Endothelial cell (in vitro differentiated cells): ENCODE results near the gene DOCK3. TPM values are rescaled to one million over a fixed set of nuclear protein-coding genes. Genes with fewer than 3 reads are reported as not detected.

Experiments
- DNase-seq: peaks from one replicate; pipeline ENCODE4 v3.0.0; 2021; ENCODE audit warnings: low spot score
- H3K27ac Mint-ChIP-seq: one replicate; pipeline ENCODE4 v1.8.0; 2021; ENCODE audit warnings: mixed read lengths, inconsistent platforms; ENCODE audit not compliant: unreplicated experiment
- H3K27me3 Mint-ChIP-seq: one replicate; pipeline ENCODE4 v1.8.0; 2021; ENCODE audit warnings: mild to moderate bottlenecking, moderate library complexity, mixed read lengths, inconsistent platforms; ENCODE audit not compliant: unreplicated experiment
- H3K36me3 Mint-ChIP-seq: one replicate; pipeline ENCODE4 v1.8.0; 2021; ENCODE audit warnings: mild to moderate bottlenecking, low read depth, mixed read lengths, inconsistent platforms; ENCODE audit not compliant: unreplicated experiment
- H3K4me1 Mint-ChIP-seq: one replicate; pipeline ENCODE4 v1.8.0; 2021; ENCODE audit warnings: mild to moderate bottlenecking, mixed read lengths, inconsistent platforms; ENCODE audit not compliant: unreplicated experiment
- H3K4me3 Mint-ChIP-seq: one replicate; pipeline ENCODE4 v1.8.0; 2021; ENCODE audit warnings: mild to moderate bottlenecking, mixed read lengths, inconsistent platforms; ENCODE audit not compliant: unreplicated experiment
- H3K9me3 Mint-ChIP-seq: one replicate; pipeline ENCODE4 v1.8.0; 2021; ENCODE audit warnings: mixed read lengths, inconsistent platforms; ENCODE audit not compliant: unreplicated experiment
- total RNA-seq: library from RNA; stranded (reverse); fragmentation: NEBNext Ultra II Directional; extraction: Animal tissue kit (Norgen Biotek cat#: 25700); gene quantifications from one replicate; pipeline ENCODE4 v1.2.1, GENCODE V29; 2021; ENCODE audit not compliant: unreplicated experiment
- TF ChIP-seq, protein P1 (sequence below): fragments of 200-600 bp; sonication (generic); IDR thresholded peaks from one replicate; pipeline ENCODE4 v1.5.0; 2021; ENCODE audit warnings: antibody characterized with exemption; ENCODE audit not compliant: unreplicated experiment

Gene DOCK3
- total RNA-seq, 1 donor from 2014 or later = 1.3 TPM

DNA sequence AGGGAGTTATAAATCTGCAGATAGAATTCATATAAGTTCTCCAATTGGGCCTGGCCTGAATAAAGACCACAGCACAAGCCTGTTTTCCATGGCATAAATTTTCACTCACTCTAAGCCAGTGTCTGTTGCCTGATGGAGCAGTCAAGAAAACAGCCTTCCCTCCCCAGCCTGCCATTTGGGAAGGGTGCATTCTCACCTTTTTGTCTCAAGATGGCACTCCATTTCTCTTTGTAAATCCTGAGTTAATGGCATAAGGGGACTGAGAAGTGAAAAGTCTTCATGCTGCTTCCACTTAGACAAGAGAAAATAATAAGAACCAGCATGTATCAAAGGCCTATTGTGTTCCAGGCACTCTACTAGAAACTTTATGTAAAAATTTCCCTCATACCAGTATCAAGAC lies 594.7 kb downstream of the DOCK3 start:
- H3K27me3 Mint-ChIP-seq = no peaks in the 10 kb centered on the region
- DNase-seq = no peak
- H3K9me3 Mint-ChIP-seq = no peaks in the 10 kb centered on the region
- no peak overlapping the region for H3K27ac Mint-ChIP-seq
- TF ChIP-seq, protein P1, sequence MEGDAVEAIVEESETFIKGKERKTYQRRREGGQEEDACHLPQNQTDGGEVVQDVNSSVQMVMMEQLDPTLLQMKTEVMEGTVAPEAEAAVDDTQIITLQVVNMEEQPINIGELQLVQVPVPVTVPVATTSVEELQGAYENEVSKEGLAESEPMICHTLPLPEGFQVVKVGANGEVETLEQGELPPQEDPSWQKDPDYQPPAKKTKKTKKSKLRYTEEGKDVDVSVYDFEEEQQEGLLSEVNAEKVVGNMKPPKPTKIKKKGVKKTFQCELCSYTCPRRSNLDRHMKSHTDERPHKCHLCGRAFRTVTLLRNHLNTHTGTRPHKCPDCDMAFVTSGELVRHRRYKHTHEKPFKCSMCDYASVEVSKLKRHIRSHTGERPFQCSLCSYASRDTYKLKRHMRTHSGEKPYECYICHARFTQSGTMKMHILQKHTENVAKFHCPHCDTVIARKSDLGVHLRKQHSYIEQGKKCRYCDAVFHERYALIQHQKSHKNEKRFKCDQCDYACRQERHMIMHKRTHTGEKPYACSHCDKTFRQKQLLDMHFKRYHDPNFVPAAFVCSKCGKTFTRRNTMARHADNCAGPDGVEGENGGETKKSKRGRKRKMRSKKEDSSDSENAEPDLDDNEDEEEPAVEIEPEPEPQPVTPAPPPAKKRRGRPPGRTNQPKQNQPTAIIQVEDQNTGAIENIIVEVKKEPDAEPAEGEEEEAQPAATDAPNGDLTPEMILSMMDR = no peak
- peaks cover 4% of the 10 kb centered on the region for H3K4me1 Mint-ChIP-seq
- no peaks in the 10 kb centered on the region for H3K36me3 Mint-ChIP-seq
- H3K4me3 Mint-ChIP-seq = no peak overlapping the region

DNA sequence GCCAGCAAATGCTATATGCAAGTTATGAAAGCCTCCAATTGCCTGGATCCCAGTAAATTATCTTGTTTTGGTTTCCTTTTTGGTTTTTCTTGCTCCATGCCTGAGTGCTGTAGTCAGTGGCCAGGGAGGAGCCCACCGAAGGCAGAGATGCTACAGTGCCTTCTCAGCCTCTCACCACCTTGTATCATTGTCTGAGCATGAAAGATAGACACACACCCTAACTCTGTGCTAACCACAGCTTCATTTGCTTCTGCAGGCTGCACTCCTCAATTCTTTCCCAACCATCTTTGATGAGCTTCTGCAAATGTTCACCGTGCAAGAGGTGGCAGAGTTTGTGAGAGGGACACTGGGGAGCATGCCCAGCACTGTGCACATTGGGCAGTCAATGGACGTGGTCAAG lies 595.8 kb downstream of the DOCK3 start:
- H3K4me1 Mint-ChIP-seq = peaks cover 4% of the 10 kb centered on the region
- no peaks in the 10 kb centered on the region for H3K36me3 Mint-ChIP-seq
- peaks cover 2% of the 10 kb centered on the region for H3K27me3 Mint-ChIP-seq
- TF ChIP-seq, protein P1 = no peak
- no peak for DNase-seq
- H3K9me3 Mint-ChIP-seq = no peaks in the 10 kb centered on the region
- no peak overlapping the region for H3K27ac Mint-ChIP-seq
- H3K4me3 Mint-ChIP-seq = no peak overlapping the region

DNA sequence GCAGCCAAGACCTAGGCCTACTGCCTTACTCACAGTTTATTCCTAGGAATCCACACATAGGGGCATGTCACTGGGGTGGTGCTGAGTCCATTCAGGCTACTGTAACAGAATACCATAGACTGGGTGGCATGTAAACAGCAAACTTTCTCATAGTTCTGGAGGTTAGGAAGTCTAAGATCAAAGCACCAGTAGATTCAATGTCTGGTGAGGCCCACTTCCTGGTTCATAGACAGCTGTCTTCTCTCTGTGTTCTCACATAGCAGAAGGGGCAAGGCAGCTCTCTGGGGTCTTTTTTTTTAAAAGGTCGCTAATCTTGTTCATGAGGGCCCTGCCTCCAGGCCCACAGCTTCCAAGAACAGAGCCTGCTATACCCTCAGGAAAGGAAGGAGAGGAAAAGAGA lies 596.4 kb downstream of the DOCK3 start:
- Mint-ChIP-seq H3K27me3 (peaks cover 2% of the 10 kb centered on the region), H3K36me3 (no peaks in the 10 kb centered on the region), H3K4me1 (peaks cover 4% of the 10 kb centered on the region), H3K9me3 (no peaks in the 10 kb centered on the region), H3K27ac (no peak overlapping the region), H3K4me3 (no peak overlapping the region)
- no peak for DNase-seq
- TF ChIP-seq, protein P1 = no peak

DNA sequence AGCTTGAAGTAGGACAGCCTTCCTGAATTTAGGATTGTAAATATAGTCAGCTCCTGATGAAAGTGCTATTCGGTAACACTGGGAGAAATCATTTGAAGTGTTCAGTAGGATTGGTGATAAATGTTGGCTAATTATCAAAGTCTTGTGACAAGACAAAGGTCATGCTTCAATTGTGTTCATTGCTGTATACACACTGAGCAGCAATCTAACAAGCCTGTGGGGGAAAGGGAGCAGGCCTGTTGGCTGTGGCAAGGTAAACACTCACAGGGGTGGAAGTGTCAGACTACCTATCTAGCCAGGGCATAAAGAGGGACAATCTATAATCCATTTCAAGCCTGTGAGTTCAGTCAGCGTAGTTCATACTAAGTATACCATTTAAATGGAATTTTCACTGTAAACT lies 599.3 kb downstream of the DOCK3 start:
- Mint-ChIP-seq H3K27me3 (peaks cover 3% of the 10 kb centered on the region), H3K36me3 (no peaks in the 10 kb centered on the region), H3K9me3 (no peaks in the 10 kb centered on the region), H3K4me3 (no peak overlapping the region), H3K4me1 (peaks cover 4% of the 10 kb centered on the region), H3K27ac (no peak overlapping the region)
- TF ChIP-seq, protein P1 = no peak
- DNase-seq = no peak

DNA sequence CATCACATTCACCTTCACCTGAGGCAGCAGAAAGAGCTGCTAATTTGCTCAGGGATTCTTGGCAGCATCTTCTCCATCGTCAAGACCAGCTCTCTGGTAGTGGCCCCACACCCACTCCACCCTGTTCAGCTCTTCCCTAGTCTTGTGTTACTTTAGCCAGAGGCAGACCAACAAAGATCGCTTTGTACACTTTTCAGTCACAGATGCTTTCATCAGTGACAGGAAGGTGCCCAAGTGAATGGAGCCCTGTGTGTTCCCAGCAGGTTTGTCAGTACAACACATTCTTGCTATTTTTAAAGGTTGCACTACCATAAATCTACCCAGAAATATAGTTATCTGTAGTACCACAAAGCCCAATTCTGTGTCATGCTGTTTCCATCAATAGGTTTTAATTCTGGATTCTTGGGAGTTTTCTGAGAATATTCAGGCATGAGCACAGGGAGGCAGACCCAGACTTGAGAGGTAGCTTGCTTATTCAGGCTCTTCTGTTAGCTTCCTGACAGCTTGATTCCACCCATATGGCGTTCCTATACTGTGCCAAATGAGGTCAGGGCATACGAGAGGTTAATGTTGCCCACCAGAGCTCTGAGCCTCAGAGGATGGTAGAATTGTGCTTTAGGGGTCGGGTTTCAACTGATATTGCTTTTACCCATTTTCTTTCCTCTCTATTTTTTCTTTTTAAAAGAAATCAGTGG lies 600.5 kb downstream of the DOCK3 start:
- no peak overlapping the region for H3K27ac Mint-ChIP-seq
- no peaks in the 10 kb centered on the region for H3K9me3 Mint-ChIP-seq
- TF ChIP-seq, protein P1 = no peak
- H3K4me1 Mint-ChIP-seq = peaks cover 4% of the 10 kb centered on the region
- H3K4me3 Mint-ChIP-seq = no peak overlapping the region
- H3K36me3 Mint-ChIP-seq = no peaks in the 10 kb centered on the region
- H3K27me3 Mint-ChIP-seq = peaks cover 3% of the 10 kb centered on the region
- DNase-seq = no peak
